8988T (cell line): ENCODE results near the gene ELAVL1.
"Not testable (repeated sequence)": the region's sequence is repeated elsewhere in the genome, so short reads cannot be mapped to it uniquely, and the experiment has no call there.

Experiments used
- DNase-seq: peaks from one replicate; pipeline ENCODE4 v3.0.0; 2011

Gene ELAVL1

DNA sequence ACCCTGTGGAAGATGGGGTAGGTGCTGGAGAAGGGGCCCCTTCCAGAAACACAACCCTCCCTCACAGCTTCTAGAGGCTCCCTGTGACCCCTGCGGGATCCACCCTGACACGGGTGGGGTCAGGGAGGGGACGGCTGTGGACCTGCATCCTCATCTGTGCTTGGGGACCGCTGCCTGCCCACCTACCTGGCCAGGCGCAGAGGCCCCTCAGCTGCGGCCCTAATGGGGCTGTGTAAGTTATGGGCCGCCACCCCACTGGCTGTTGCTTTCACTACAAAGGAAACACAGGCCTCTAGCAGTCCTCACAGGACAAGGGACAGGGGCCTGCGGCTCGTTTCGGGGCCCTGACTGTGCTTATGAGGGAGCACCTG, 72.5 kb downstream of the ELAVL1 start:
- DNase-seq = no peak

DNA sequence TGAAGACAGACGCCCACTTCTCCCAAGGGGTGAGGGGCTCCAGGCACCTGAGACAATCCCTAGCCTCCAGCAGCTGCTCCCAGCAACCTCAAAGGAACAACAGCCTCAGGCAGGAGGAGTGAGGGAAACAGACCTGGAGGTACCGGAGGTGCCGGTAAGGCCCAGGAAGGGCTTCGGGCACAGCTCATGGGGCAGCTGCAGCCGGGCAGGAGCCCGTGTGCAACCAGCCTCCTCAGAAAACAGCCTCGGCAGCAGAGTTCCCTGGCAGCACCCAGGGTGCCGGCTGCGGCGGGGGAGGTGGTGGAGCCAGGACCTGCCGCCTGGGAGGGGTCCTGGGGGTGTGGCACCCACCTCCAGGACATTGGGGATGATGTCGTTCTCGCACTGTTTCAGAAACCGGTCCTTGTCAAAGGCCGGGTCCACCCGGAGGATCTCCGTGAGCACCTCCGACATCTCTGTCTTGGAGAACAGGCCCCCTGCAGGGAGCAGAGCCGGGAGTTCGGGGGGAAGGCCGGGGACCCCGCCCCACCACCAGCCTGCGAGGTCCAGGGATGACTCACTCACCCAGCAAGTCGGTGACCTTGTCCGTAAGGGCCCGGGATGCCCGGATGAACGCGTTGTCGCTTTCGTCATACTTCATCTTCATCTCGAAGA, 73.0 kb downstream of the ELAVL1 start:
- DNase-seq = no peak

DNA sequence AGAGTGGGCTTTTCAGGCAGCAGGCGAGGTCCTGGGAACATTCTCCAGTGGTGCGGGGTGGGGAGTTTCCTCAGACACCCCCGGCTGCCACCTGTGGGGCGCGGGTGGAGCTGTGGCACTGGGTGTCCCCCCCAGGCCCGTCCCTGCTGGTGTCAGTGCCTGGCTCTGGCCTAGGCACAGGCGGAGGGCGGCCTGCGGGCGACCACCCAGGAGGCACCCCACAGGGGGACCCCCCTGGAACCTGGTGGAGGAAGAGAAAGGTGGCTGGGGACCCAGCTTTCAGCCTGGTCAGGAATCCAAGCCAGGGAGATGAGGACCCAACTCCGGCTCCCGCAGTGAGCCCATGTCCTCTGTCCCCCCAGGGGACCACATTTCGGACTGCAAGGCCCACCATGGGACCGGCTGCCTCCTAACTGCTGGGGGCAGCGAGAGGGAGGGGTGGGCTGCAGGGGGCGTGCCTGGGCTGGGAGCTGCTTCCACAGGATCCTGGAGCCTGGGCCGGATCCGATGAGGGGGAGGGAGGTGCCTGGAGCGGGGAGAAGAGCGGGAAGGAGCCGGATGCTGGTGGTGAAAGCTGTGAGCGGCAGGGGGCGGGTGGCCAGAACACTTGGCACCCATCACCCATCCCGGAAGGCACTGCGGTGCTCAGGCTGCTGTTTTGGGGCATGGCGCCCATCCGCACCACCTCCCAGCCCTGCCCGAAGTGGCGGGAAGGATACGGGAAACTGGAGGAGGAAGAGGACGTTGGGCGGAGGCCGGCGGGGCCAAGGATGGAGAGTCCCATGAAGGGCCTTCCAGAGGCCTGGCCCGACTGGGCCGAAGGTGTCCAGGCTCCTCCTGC, 74.0 kb downstream of the ELAVL1 start:
- no peak for DNase-seq

DNA sequence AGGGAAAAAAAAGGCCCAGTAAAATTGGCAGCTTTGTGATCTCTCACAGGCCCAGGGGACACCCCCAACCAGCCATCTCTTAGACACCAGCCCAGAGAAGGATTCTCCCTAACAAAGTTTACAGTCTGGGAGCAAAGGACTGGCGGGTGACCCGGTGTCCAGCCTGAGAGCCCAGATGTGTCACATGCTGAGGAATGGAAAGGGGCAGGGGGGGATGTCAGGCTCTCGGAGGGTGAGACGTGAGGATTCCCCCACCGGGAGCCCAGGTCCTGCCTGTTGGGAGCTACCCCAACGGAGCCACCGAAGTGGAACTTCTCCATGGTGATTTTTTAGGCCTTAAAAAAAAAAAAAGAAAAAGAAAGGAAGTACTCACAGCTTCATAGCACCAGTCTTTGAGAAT, 74.7 kb downstream of the ELAVL1 start:
- DNase-seq = no peak

DNA sequence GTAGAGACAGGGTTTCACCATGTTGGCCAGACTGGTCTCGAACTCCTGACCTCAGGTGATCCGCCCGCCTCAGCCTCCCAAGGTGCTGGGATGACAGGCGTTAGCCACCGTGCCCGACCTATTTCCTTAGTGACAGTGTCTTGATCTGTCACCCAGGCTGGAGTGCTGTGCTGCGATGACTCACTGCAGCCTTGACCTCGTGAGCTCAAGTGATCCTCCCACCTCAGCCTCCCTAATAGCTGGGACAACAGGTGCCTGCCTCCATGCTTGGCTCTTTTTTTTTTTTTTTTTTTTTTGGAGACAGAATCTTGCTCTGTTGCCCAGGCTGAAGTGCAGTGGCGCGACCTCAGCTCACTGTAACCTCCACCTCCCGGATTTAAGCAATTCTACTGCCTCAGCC, 75.4 kb downstream of the ELAVL1 start:
- not testable (repeated sequence) for DNase-seq

DNA sequence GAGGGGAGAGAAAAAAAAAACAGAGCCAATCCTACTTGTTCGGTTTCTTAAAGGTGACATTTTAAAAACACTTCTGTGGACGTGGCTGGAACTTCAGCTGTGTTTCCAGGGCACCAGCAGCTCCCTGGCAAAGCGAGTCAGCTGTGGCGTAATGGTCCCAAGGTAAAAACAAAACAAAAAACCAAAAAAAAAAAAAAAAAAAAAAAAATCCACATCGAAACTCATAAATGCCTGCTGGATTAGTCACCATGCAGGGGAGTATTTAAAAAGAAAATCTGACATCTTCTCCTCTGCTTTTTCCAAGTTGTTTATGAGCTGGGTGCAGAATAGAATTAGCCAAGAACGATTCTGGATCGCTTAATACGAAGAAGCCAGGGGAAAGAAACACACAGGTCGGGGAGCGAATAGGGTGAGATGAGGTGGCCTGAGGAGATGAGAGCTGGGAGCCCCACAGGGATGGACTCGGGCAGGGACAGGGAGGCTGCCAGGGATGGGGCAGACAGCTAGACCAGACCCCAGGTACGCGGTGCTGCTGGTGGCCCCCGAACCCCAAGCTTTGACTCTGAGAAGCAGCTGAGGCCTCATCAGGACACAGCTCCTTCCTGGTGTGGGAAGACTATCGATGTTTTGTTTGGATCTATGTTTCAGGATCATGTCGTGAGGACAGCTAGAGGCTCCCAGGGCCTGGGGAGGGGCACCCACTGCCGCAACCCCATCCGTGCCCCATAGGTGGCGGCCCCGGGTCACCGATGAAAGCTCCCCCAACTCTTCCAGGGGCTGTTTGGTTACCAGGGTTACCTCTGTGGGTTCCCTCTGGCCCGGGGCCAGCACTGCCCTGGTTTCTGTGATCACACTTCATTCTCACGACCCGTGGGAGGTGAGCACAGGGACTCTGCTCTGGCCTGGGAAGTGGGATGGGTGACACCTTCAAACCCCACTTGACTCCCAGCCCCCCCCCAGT, 76.4 kb downstream of the ELAVL1 start:
- peak; percentile 40 for DNase-seq

DNA sequence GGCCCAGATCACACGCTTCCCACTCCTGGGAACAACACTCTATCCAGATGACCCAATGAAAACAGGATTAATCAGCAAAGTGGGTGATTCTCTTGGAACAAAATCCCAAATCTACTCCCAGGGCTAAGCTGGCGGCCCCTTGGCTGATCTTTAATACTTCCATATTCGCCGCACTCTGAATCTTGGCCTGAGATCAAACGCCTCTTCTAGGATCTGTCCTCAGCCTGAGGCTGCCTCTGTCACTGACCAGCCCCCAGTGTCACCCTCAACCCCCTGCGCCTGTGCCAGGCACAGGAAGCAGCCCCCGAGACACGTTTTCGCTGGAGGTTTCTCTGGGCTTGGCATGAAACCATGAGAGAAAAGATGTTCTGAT, 77.1 kb downstream of the ELAVL1 start:
- no peak for DNase-seq

DNA sequence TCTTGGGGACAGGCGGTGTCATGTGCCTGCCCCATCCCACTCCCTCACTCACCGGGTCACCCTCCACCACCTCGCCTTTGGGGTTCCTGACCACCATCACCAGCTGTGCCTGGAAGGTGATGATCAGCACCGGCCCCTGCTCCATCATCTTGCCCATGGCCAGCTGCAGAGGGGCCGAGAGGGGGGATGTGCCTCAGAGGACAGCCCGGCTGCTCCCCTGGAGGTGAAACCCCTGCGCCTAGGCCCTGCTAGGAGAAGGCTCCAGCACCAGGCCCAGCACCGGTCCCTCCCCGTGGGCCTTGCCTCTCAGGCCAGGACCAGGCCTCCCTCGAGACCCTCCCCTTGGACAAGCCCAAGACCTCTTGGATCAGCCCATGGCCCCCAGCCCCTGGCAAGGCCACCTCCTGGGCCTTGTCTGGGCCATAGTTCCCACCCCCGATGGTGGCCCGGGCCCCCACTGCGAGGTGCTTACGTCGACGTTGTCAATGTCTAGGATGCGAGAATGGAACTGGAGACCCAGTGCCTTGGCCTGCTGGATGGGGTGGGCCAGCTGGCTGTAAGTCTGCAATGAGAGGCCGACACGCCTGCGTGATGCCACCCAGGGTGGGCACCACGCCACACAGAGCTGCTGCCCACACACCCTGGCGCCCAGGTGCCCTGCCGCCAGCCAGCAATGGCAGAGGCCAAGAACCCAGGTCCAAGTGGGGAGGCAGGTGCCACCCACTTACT, 77.7 kb downstream of the ELAVL1 start:
- DNase-seq = peak; percentile 25

DNA sequence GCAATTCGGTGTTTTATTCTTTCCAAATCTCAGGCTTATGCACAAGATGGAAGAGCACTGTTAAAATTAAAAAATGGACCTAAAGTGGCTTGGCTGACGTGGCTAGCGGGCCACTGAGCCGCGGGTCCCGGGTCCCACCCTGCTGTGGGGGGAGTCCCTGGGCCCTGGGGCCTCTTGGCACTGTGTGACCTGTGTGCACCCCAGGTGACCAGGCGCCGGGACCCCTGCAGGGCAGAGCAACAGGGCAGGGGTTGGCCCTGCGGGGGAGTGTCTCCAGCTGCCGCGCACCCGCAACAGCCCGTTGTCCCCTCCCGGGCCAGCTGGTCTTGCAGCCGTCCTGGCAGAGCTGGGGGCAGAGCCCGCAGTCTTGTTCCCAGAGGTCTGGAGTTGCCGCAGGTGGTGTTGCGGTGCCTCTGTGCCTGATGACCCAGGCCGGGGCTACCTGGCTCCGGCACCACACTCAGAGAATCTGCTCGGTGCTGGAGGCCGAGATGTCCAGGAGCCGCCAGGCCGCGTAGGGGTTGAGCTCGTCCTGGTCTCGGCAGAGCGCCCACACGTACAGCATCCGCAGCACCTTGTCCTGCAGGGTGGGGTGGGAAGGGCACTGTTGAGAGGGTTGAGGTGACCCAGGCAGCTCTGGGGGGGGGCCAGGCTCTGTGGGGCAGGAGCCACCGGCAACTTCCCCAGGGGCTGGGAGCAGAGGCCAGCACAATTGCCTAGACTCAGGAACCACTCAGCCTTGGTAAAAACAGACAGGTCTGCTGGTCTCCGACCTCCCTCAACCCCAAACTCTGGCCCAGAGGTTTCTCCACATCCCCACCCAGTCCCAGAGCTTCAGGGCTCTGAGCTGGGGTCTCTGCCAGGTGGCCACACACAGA, 78.5 kb downstream of the ELAVL1 start:
- DNase-seq = no peak

DNA sequence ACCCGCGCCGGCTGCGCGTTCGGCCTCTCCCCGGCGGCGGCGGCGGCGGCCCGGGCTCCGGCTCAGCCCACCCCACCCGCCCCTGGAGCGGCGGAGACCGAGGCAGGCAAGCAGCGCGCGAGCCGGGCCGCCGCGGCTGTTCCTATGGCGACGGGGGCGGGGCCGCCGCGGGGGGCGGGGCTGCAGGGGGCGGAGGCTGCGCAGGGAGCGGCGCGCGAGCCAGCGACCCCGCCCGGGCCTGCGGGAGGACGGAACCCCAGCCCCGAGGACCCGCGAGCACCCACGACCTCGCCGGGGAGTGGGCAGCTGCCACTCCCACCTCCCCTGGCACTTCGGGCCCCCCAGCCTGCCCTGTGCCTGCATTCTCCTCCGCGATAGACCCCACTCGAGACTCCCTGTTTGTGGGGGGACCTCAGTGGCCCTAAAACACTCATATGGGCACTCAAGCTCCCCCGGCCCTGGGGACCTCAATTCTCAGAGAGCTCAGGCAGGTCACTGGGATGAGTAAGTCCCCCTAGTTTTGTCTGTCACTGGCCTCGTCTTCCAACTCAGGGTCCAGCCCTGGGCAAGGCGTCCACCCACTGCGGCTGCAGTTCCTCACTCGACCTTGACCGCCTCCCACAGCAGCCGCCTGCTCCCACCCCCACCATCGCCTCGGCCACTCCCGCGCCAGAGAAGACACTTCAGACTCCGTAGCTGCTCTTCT, 79.3 kb downstream of the ELAVL1 start, which contains the start of gene CTXN1:
TSS of gene CTXN1 (minus strand) at position 115 of the 706 bp plus-strand sequence. CDS start 597 bp downstream, outside the sequence.
- DNase-seq = peak; percentile 84

DNA sequence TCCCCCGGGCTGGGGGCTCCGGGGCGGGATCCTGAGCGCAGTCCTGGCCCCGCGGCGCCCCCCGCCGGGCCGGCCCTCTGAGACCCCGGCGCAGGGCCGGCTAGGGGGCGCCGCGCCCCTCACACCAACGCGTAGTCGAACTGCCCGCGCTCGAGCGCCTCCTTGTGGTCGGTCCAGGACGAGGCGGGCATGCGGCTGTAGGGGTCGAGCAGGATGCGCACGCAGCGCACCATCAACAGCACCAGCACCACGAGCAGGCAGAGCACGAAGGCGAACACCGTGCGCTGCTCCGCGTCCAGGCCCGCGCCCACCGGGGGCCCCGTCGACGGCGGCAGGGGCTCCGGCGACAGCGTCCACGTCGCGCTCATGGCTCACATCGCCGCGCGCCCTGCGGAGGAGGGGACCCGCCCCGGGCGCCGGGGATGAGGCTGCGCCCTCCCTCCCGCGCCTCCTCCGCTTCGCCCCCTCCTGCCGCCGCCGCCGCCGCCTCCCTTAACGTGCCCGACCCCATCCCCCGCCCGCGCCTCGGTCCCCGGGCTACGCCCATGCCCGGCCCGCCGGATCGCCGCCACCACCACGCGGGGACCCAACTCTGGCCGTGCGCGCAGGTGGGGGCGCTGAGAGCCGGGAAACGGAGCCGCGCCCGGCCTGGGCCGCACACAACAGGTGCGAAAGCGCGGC, 80.1 kb downstream of the ELAVL1 start:
- peak; percentile 97 for DNase-seq

DNA sequence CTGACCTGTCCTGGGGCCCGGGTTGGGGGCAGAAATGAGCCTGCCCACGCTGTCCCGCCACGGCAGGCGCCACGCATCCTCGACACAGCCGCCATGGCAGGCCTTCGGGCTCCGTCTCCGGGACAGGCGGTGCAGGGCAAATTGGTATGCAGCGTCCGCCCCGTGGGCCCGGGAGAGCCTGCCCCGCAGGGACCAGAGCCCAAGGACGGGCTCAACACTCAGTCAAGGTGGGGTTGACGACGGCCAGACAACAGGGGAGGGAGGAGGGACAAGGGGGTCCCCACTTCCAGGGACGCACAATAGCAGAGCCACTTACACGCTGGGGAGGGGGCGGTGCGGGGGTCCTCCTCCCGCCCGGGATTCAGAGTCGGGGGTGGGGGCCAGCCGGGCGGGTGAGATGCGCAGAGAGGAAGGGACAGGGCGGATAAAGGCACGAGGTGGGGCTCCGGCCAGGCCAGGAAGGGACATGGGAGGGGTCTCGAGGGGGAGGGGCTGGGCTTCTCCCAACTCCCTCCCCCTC, 80.7 kb downstream of the ELAVL1 start:
- DNase-seq = peak; percentile 31

DNA sequence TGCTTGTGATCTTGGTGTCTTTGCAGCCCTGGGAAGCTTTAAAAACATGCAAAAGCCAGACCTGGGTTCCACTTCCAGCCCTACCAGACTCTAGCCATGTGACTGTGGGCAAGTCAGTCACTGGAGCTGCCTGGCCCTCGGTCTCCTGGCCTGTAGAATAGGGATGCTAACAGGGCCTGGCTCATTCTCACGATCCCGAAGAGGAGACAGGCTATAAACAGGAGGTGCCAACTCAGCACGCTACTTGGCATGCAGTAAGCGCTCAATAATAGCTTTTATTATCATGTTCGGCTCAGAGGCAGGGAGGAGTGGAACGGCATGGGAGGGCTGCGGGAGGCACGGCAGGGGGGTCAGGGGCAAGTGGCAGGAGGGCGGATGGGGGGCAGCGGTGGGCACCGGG, 81.2 kb downstream of the ELAVL1 start:
- no peak for DNase-seq

DNA sequence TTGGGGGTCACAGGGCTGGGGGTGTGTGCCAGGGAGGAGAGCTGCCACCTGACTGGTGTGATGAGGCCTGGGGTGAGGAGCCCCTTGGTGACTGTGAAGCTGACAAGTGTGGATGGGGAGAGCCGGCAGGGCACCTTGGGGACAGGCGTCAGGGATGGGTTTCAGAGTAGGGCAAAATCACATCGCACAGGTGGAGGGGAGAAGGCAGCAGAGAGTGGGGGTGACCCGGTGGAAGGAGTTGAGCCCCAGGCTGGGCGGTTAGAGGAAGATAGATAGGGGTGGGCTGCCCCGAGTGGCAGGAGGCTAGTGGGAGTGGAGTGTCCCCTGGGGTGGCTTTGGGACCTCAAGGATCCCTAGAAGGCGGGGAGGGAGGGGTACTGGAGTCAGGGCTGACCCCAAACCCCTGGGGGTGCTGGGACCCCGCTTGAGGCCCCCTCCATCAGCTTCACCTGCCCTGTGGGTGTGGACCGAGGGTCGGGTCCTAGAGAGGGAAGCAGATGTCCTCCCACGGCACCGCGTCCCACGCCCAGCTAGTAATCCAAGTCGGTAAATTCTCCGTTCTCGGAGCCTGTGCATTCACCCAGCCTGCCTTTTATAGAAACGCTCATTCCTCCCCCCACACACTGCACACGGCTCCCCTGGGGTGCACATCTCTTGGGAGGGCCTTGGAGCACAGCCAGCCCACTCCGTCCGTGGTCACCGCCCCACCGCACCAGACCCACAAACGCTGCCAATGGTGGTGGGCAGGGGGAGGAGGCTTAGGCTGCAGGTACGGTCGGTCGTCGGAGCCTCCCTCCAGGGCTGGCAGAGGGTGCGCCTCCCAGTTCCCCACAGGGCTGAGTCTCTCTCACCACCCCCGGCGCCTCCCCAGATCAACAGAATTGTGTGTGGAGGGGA, 81.9 kb downstream of the ELAVL1 start:
- DNase-seq = no peak

DNA sequence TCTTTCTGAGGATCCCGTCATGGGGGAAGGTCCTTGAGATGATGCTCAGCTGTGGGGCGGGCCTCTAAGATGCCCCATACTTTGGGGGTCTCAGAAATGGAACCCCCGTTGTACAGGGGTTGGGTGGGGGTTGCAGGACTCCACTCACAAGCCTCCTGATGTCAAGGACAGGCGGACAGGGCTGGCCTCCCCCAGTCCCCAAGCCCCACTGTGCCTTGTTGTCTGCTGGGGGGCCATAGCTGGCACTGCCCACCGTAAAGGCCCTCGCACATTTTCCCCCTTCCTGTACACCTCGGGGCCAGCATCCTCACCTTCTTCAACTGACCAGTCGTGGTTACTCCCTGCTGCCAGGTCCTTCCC, 82.6 kb downstream of the ELAVL1 start:
- no peak for DNase-seq

DNA sequence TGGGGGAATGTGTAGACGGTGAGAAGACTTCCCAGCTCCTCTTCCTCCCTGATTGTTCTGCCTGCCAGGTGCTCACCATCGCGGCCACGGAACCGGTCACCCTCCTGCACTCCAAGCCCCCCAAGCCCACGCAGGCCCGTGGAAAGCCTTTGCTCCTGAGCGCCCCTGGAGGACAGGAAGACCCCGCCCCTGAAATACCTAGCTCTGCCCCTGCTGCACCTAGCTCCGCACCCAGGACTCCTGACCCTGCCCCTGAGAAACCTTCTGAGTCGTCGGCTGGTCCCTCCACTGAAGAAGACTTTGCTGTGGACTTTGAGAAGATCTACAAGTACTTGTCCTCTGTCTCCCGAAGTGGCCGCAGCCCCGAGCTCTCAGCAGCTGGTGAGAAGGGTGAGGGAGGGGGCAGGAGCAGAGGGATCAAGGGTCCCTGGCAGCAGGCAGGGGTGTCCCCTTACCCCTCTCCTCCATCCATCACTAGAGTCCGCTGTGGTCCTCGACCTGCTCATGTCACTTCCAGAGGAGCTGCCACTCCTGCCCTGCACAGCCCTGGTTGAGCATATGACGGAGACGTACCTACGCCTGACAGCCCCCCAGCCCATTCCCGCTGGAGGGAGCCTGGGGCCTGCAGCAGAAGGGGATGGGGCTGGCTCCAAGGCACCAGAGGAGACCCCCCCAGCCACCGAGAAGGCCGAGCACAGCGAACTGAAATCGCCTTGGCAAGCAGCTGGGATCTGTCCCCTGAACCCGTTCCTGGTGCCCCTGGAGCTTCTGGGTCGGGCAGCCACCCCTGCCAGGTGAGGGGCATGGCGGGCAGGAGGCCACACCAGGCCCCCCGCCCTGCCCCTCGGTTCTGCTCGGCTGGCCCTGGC, 83.2 kb downstream of the ELAVL1 start:
- no peak for DNase-seq

DNA sequence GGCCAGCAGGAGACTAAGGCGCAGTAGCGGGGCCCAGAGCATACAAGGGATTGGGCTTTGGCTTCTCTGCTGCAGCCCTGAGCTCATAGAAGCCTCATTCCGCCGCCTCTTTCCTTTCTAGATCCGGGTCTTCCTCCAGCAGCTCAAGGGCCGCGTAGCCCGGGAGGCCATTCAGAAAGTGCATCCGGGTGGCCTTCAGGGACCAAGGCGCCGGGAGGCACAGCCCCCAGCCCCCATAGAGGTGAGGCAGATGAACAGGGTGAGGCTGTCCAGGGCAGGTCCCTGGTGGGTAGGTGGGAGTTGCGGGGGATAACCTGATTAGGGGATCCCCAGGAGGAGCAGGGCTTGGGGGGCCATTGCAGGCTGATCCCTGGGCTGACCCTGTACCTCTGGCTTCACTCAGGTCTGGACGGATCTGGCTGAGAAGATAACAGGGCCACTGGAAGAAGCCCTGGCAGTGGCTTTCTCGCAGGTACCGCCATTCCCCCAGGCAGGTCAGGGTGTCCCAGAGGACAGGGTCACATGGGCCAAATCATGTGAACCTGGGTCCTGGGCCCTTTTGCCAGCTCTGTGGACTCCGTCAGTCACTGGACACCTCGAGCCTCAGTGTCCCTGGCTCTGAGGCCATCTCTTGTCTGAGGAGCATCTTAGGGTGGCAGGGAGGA, 84.0 kb downstream of the ELAVL1 start:
- no peak for DNase-seq
